ENCODE results near the gene DONSON.

DONSON gene

DNA sequence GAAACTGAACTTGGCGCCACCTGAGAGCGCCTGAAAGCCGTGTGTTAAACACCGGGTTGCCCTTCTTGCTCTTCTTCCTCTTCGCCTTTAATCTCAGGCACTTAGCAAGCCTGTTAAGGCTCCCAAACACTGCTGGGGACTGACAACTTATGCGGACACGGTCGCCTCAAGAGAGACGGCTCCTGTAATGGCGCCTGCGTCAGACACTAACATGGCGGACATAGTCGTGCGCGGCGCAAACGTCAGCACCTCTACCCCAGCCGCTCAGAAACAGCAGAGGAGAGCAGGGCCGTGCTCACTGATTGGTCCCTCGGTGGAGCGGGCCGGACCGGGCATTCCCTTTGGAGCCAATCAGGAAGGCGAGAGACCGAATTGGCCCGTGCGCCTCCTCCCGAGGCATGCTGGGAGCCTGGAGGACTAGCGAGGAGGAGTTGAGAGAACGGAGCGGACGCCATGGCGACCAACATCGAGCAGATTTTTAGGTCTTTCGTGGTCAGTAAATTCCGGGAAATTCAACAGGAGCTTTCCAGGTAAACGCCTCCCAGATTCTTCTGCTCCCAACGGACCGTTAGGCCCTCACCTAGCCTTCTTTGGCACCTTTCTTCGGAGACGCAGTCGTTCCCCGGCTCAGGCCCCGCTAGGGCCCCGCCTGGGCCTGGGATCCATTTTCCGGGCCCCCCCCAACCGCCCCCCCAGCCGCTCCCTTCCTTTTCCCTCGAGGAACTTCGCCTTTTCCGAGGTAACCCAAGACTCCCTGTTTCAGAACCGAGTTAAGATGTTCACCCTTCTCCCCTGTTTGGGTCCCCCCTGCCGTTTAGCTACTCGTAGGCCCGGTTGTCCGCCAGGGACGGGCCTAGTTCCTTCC lies 45.6 kb downstream of the DONSON start, which contains the start of gene SON:
TSS of gene SON (plus strand) at position 399 of the 865 bp plus-strand sequence. CDS start at position 454, 55 bp downstream.
- DNase-seq (ENCODE audit: low read depth in 2 of 3, low spot score in 2 of 3), result peak; percentile 67 to 94 (median 91)

DNA sequence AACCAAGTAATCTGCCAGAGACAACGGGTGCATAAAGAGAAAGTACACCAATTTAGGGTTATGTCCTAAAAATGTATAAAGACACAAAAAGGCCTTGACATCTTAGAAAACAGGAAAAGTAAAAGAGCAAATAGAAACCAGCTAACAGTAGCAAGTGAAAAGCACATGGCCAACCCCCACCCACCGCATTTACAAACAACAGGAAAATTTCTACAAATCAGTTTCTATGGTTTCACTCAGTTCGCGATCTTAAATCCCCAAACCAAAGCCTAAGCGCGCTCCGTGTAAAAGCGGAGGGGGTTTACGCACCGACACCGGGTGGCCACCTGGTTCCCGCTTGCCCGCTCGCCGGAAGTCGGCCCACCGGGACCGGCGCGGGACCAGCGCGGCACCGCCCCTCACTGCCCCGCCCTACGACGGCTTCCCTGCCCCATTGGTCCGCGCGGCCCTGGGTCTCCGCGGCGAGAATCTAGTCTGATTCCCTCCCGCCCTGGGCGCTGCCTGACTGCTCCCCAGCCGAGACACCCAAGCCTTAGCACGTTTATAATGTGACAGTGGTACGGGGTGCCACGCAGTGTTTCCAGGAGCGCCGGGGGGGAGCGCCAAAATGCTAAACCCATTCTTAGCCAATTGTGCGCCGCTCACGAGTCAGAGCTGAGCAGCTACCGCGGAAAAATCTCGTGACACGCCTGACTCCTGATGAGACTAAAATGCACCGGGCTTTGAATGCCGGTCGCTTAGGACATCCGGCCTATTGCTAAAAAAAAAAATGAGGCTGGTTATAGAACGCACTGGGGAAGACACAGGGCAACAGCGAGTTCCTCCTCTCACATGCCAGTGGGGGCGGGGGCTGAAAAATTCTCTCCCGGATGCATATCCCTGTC lies 46.5 kb downstream of the DONSON start, which contains the start of gene GART:
TSS of gene GART (minus strand) at position 362 of the 884 bp plus-strand sequence. CDS start 2,802 bp downstream, outside the sequence.
- DNase-seq (ENCODE audit: low read depth in 2 of 3, low spot score in 2 of 3), result peak; percentile 56 to 78 (median 69)

GRCh38 chr21:33541105-33541711 lies 47.3 kb downstream of the DONSON start:
- DNase-seq (ENCODE audit: low read depth in 2 of 3, low spot score in 2 of 3), result no peak

GRCh38 chr21:33540711-33541104 lies 47.8 kb downstream of the DONSON start:
- DNase-seq (ENCODE audit: low read depth in 2 of 3, low spot score in 2 of 3), result no peak

- DNase-seq (ENCODE audit: low read depth in 2 of 3, low spot score in 2 of 3), result no peak
These were observed 48.9 kb downstream of the DONSON start for GRCh38 chr21:33539616-33540015.

DNA sequence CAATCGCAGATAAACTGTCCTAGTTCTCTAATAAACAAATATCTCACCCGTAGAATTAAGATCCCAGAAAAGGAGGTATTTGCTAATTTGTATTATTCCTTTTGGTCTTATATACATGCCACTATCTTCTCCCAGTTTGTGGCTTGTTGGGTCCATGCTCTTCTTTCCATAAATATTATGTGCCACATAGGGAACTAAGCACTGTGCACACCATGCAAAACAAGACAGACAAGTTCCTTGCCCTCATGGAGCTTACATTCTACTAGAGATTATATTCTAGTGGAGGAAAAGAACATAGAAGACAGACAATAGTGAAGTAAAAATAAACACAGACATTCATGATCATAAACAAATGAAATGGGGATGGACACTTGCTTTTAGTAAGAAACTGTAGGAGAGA lies 51.3 kb downstream of the DONSON start:
- no peak for DNase-seq (ENCODE audit: low read depth in 2 of 3, low spot score in 2 of 3)

- no peak for DNase-seq (ENCODE audit: low read depth in 2 of 3, low spot score in 2 of 3)
These were observed 57.5 kb downstream of the DONSON start for GRCh38 chr21:33531007-33531406.

All from activated CD8-positive, alpha-beta memory T cell treated with anti-CD3 and anti-CD28 coated beads for 48 hours (primary cell).